Measurements from ENCODE around the gene VTA1. TPM values are rescaled to one million over a fixed set of nuclear protein-coding genes. Genes with fewer than 3 reads are reported as not detected.
"Not testable (repeated sequence)": the region's sequence is repeated elsewhere in the genome, so short reads cannot be mapped to it uniquely, and the experiment has no call there.

The VTA1 gene
- total RNA-seq, 2 experiments from 2014 or later: 43.5 to 47.4 TPM

- Mint-ChIP-seq H3K36me3 (peaks cover 6% of the 10 kb centered on the region), H3K4me3 (no peak overlapping the region), H3K9me3 (no peaks in the 10 kb centered on the region), H3K27me3 (no peaks in the 10 kb centered on the region), H3K27ac (no peak overlapping the region), H3K4me1 (ENCODE audit: low read depth) (peaks cover 74% of the 10 kb centered on the region)
- intact Hi-C loops (cut with micrococcal nuclease): no loop called here
- no peak for DNase-seq
- CTCF ChIA-PET: no interaction called here
- POLR2A ChIA-PET: no interaction called here
These were observed 5.7 kb downstream of the VTA1 start for GRCh38 chr6:142152746-142153145.

- no peak for DNase-seq
- peaks cover 71% of the 10 kb centered on the region for H3K4me1 Mint-ChIP-seq (ENCODE audit: low read depth)
- no peaks in the 10 kb centered on the region for H3K27me3 Mint-ChIP-seq
- peaks cover 6% of the 10 kb centered on the region for H3K36me3 Mint-ChIP-seq
- CTCF ChIA-PET: no interaction called here
- POLR2A ChIA-PET: no interaction called here
- no peak overlapping the region for H3K27ac Mint-ChIP-seq
- H3K9me3 Mint-ChIP-seq: no peaks in the 10 kb centered on the region
- H3K4me3 Mint-ChIP-seq: no peak overlapping the region
- intact Hi-C loops (cut with micrococcal nuclease): no loop called here
These were observed 6.1 kb downstream of the VTA1 start for GRCh38 chr6:142153196-142153595.

- Mint-ChIP-seq H3K27ac (no peak overlapping the region), H3K27me3 (no peaks in the 10 kb centered on the region), H3K9me3 (no peaks in the 10 kb centered on the region), H3K4me3 (no peak overlapping the region), H3K4me1 (ENCODE audit: low read depth) (peaks cover 61% of the 10 kb centered on the region), H3K36me3 (peaks cover 6% of the 10 kb centered on the region)
- ChIA-PET POLR2A (no interaction called here), CTCF (interaction anchor here (2.6 to 3.8 kb wide), 2 partner anchors 15 to 51 kb away, joined by 15 to 30 read pairs; no protein-coding TSS in a partner anchor)
- intact Hi-C loops (cut with micrococcal nuclease): no loop called here
- no peak for DNase-seq
These were observed 7.3 kb downstream of the VTA1 start for GRCh38 chr6:142154336-142154735.

GRCh38 chr6:142155091-142155490 lies 8.0 kb downstream of the VTA1 start:
- Mint-ChIP-seq H3K4me3 (no peak overlapping the region), H3K27me3 (no peaks in the 10 kb centered on the region), H3K4me1 (ENCODE audit: low read depth) (peaks cover 60% of the 10 kb centered on the region), H3K27ac (no peak overlapping the region), H3K36me3 (peaks cover 8% of the 10 kb centered on the region), H3K9me3 (no peaks in the 10 kb centered on the region)
- intact Hi-C loops (cut with micrococcal nuclease): no loop called here
- ChIA-PET CTCF (interaction anchor here (1.0 to 3.8 kb wide), 10 partner anchors 8 to 146 kb away, joined by 3 to 36 read pairs (median 10); partner anchors contain the start of genes ADGRG6, NMBR and VTA1), POLR2A (no interaction called here)
- DNase-seq: no peak

- no peaks in the 10 kb centered on the region for H3K9me3 Mint-ChIP-seq
- H3K4me3 Mint-ChIP-seq: no peak overlapping the region
- intact Hi-C loops (cut with micrococcal nuclease): loop anchor here (1.0 kb wide), 1 partner anchor 51 kb away; no protein-coding TSS in a partner anchor
- no peak overlapping the region for H3K27ac Mint-ChIP-seq
- H3K36me3 Mint-ChIP-seq: peaks cover 4% of the 10 kb centered on the region
- no peak for DNase-seq
- ChIA-PET POLR2A (interaction anchor here (1.4 kb wide), 1 partner anchor 9 kb away, joined by 5 read pairs; the partner anchor contains the start of genes NMBR and VTA1), CTCF (interaction anchor here (0.7 to 3.8 kb wide), 26 partner anchors 9 to 391 kb away, joined by 3 to 36 read pairs (median 4); partner anchors contain the start of genes ADGRG6, NMBR and VTA1)
- no peaks in the 10 kb centered on the region for H3K27me3 Mint-ChIP-seq
- peaks cover 54% of the 10 kb centered on the region for H3K4me1 Mint-ChIP-seq (ENCODE audit: low read depth)
These were observed 9.1 kb downstream of the VTA1 start for GRCh38 chr6:142155895-142156757.

GRCh38 chr6:142156758-142157068 lies 9.7 kb downstream of the VTA1 start:
- POLR2A ChIA-PET: interaction anchor here (1.4 kb wide), 1 partner anchor 9 kb away, joined by 5 read pairs; the partner anchor contains the start of genes NMBR and VTA1
- H3K27me3 Mint-ChIP-seq, H3K36me3 Mint-ChIP-seq, DNase-seq, H3K9me3 Mint-ChIP-seq, H3K4me3 Mint-ChIP-seq, H3K27ac Mint-ChIP-seq: not testable (repeated sequence)
- CTCF ChIA-PET: interaction anchor here (0.8 to 3.8 kb wide), 21 partner anchors 8 to 390 kb away, joined by 3 to 36 read pairs (median 5); partner anchors contain the start of genes ADGRG6, NMBR and VTA1
- peaks cover 49% of the 10 kb centered on the region for H3K4me1 Mint-ChIP-seq (ENCODE audit: low read depth)
- intact Hi-C loops (cut with micrococcal nuclease): loop anchor here (1.0 kb wide), 1 partner anchor 51 kb away; no protein-coding TSS in a partner anchor

GRCh38 chr6:142162780-142163179 lies 15.7 kb downstream of the VTA1 start:
- intact Hi-C loops (cut with micrococcal nuclease): no loop called here
- no peak for DNase-seq
- Mint-ChIP-seq H3K36me3 (peaks cover 8% of the 10 kb centered on the region), H3K27ac (no peak overlapping the region), H3K9me3 (no peaks in the 10 kb centered on the region), H3K4me3 (no peak overlapping the region), H3K27me3 (no peaks in the 10 kb centered on the region), H3K4me1 (ENCODE audit: low read depth) (peaks cover 25% of the 10 kb centered on the region)
- ChIA-PET CTCF (no interaction called here), POLR2A (no interaction called here)

- intact Hi-C loops (cut with micrococcal nuclease): no loop called here
- DNase-seq: no peak
- no peak overlapping the region for H3K27ac Mint-ChIP-seq
- ChIA-PET CTCF (interaction anchor here (2.0 to 2.3 kb wide), 2 partner anchors 9 to 10 kb away, joined by 5 to 16 read pairs; no protein-coding TSS in a partner anchor), POLR2A (no interaction called here)
- H3K4me1 Mint-ChIP-seq (ENCODE audit: low read depth): peaks cover 18% of the 10 kb centered on the region
- no peaks in the 10 kb centered on the region for H3K9me3 Mint-ChIP-seq
- no peak overlapping the region for H3K4me3 Mint-ChIP-seq
- H3K36me3 Mint-ChIP-seq: peaks cover 10% of the 10 kb centered on the region
- H3K27me3 Mint-ChIP-seq: no peaks in the 10 kb centered on the region
These were observed 18.2 kb downstream of the VTA1 start for GRCh38 chr6:142165227-142165626.

GRCh38 chr6:142167071-142167470 lies 20.0 kb downstream of the VTA1 start:
- ChIA-PET CTCF (interaction anchor here (1.0 to 4.0 kb wide), 2 partner anchors 11 to 21 kb away, joined by 3 to 30 read pairs; no protein-coding TSS in a partner anchor), POLR2A (no interaction called here)
- H3K36me3 Mint-ChIP-seq: peaks cover 15% of the 10 kb centered on the region

GRCh38 chr6:142167486-142167885 lies 20.4 kb downstream of the VTA1 start:
- CTCF ChIA-PET: interaction anchor here (1.0 to 4.0 kb wide), 2 partner anchors 11 to 21 kb away, joined by 3 to 30 read pairs; no protein-coding TSS in a partner anchor
- intact Hi-C loops (cut with micrococcal nuclease): no loop called here
- Mint-ChIP-seq H3K36me3 (peaks cover 19% of the 10 kb centered on the region), H3K4me3 (no peak overlapping the region), H3K9me3 (no peaks in the 10 kb centered on the region), H3K27me3 (no peaks in the 10 kb centered on the region), H3K4me1 (ENCODE audit: low read depth) (peaks cover 9% of the 10 kb centered on the region), H3K27ac (no peak overlapping the region)
- POLR2A ChIA-PET: no interaction called here
- DNase-seq: no peak

More at GRCh38 chr6:142167071-142167470, 20.0 kb downstream of the VTA1 start:
- no peak for DNase-seq
- no peak overlapping the region for H3K4me3 Mint-ChIP-seq
- H3K27me3 Mint-ChIP-seq: no peaks in the 10 kb centered on the region
- no peak overlapping the region for H3K27ac Mint-ChIP-seq
- intact Hi-C loops (cut with micrococcal nuclease): no loop called here
- peaks cover 13% of the 10 kb centered on the region for H3K4me1 Mint-ChIP-seq (ENCODE audit: low read depth)
- no peaks in the 10 kb centered on the region for H3K9me3 Mint-ChIP-seq

- Mint-ChIP-seq H3K27me3 (no peaks in the 10 kb centered on the region), H3K36me3 (peaks cover 48% of the 10 kb centered on the region), H3K9me3 (peaks cover 2% of the 10 kb centered on the region), H3K4me3 (no peak overlapping the region), H3K27ac (no peak overlapping the region), H3K4me1 (ENCODE audit: low read depth) (no peaks in the 10 kb centered on the region)
- POLR2A ChIA-PET: no interaction called here
- CTCF ChIA-PET: interaction anchor here (0.7 to 1.6 kb wide), 2 partner anchors 11 to 15 kb away, joined by 3 to 5 read pairs; no protein-coding TSS in a partner anchor
- DNase-seq: no peak
- intact Hi-C loops (cut with micrococcal nuclease): no loop called here
These were observed 24.3 kb downstream of the VTA1 start for GRCh38 chr6:142171351-142171750.

- intact Hi-C loops (cut with micrococcal nuclease): no loop called here
- Mint-ChIP-seq H3K36me3 (peaks cover 56% of the 10 kb centered on the region), H3K27me3 (no peaks in the 10 kb centered on the region), H3K9me3 (peaks cover 12% of the 10 kb centered on the region), H3K27ac (no peak overlapping the region), H3K4me1 (ENCODE audit: low read depth) (no peaks in the 10 kb centered on the region), H3K4me3 (no peak overlapping the region)
- ChIA-PET CTCF (interaction anchor here (1.6 kb wide), 1 partner anchor 16 kb away, joined by 5 read pairs; no protein-coding TSS in a partner anchor), POLR2A (no interaction called here)
- no peak for DNase-seq
These were observed 25.7 kb downstream of the VTA1 start for GRCh38 chr6:142172758-142173157.

All from activated CD4-positive, alpha-beta memory T cell treated with anti-CD3 and anti-CD28 coated beads for 36 hours (primary cell).